Measurements from ENCODE around the gene ZNF438. TPM values are rescaled to one million over a fixed set of nuclear protein-coding genes. Genes with fewer than 3 reads are reported as not detected.

Gene ZNF438
- total and polyA plus RNA-seq, 2 of the 8 experiments (the other 6 are each of a cell fraction or from before 2014, with no cell fraction given) = 0.95 to 1.7 TPM

DNA sequence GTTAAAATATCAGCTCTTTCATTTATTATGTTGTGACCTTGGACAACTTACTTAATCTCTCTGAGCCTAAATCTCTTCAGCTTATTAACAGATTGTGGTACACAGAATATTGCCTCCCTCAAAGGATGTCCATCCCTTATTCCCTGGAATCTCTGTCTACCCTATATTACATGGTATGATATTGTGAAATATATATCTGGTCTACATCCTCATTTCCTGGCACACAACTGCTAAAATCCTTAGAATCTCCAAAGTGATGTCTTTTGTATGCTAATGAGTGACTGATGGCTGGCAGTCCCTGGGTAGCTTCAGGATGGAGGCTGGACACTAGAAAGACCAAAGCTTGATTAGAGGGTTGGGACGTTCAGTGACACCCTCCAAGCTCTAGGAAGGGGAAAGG, 25.8 kb downstream of the ZNF438 start (continued):
- TF ChIP-seq, protein P1, sequence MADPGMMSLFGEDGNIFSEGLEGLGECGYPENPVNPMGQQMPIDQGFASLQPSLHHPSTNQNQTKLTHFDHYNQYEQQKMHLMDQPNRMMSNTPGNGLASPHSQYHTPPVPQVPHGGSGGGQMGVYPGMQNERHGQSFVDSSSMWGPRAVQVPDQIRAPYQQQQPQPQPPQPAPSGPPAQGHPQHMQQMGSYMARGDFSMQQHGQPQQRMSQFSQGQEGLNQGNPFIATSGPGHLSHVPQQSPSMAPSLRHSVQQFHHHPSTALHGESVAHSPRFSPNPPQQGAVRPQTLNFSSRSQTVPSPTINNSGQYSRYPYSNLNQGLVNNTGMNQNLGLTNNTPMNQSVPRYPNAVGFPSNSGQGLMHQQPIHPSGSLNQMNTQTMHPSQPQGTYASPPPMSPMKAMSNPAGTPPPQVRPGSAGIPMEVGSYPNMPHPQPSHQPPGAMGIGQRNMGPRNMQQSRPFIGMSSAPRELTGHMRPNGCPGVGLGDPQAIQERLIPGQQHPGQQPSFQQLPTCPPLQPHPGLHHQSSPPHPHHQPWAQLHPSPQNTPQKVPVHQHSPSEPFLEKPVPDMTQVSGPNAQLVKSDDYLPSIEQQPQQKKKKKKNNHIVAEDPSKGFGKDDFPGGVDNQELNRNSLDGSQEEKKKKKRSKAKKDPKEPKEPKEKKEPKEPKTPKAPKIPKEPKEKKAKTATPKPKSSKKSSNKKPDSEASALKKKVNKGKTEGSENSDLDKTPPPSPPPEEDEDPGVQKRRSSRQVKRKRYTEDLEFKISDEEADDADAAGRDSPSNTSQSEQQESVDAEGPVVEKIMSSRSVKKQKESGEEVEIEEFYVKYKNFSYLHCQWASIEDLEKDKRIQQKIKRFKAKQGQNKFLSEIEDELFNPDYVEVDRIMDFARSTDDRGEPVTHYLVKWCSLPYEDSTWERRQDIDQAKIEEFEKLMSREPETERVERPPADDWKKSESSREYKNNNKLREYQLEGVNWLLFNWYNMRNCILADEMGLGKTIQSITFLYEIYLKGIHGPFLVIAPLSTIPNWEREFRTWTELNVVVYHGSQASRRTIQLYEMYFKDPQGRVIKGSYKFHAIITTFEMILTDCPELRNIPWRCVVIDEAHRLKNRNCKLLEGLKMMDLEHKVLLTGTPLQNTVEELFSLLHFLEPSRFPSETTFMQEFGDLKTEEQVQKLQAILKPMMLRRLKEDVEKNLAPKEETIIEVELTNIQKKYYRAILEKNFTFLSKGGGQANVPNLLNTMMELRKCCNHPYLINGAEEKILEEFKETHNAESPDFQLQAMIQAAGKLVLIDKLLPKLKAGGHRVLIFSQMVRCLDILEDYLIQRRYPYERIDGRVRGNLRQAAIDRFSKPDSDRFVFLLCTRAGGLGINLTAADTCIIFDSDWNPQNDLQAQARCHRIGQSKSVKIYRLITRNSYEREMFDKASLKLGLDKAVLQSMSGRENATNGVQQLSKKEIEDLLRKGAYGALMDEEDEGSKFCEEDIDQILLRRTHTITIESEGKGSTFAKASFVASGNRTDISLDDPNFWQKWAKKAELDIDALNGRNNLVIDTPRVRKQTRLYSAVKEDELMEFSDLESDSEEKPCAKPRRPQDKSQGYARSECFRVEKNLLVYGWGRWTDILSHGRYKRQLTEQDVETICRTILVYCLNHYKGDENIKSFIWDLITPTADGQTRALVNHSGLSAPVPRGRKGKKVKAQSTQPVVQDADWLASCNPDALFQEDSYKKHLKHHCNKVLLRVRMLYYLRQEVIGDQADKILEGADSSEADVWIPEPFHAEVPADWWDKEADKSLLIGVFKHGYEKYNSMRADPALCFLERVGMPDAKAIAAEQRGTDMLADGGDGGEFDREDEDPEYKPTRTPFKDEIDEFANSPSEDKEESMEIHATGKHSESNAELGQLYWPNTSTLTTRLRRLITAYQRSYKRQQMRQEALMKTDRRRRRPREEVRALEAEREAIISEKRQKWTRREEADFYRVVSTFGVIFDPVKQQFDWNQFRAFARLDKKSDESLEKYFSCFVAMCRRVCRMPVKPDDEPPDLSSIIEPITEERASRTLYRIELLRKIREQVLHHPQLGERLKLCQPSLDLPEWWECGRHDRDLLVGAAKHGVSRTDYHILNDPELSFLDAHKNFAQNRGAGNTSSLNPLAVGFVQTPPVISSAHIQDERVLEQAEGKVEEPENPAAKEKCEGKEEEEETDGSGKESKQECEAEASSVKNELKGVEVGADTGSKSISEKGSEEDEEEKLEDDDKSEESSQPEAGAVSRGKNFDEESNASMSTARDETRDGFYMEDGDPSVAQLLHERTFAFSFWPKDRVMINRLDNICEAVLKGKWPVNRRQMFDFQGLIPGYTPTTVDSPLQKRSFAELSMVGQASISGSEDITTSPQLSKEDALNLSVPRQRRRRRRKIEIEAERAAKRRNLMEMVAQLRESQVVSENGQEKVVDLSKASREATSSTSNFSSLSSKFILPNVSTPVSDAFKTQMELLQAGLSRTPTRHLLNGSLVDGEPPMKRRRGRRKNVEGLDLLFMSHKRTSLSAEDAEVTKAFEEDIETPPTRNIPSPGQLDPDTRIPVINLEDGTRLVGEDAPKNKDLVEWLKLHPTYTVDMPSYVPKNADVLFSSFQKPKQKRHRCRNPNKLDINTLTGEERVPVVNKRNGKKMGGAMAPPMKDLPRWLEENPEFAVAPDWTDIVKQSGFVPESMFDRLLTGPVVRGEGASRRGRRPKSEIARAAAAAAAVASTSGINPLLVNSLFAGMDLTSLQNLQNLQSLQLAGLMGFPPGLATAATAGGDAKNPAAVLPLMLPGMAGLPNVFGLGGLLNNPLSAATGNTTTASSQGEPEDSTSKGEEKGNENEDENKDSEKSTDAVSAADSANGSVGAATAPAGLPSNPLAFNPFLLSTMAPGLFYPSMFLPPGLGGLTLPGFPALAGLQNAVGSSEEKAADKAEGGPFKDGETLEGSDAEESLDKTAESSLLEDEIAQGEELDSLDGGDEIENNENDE (IDR thresholded peaks at IDR 0.05; ENCODE audit: insufficient replicate concordance, low read length) = no peak
- TF ChIP-seq EGR1 (IDR thresholded peaks at IDR 0.05; ENCODE audit: borderline replicate concordance, low read depth, low read length) (no peak), SIN3A (conservative IDR thresholded peaks at IDR 0.05 in 1 of 2, IDR thresholded peaks at IDR 0.05 in 1 of 2; ENCODE audit: low read depth in 1 of 2, low read length in 2 of 2) (no peak), BACH1 (IDR thresholded peaks at IDR 0.05; ENCODE audit: low read length) (no peak), BCL11A (IDR thresholded peaks at IDR 0.05; ENCODE audit: low read depth in 2 of 2, low read length in 2 of 2) (no peak), GTF2F1 (IDR thresholded peaks at IDR 0.05; ENCODE audit: borderline replicate concordance, low read depth, low read length) (no peak)
